TTC549 (cell line): ENCODE measurements around the gene MAG.

Source experiments
- FAIRE-seq: peaks from 2 replicates; lab custom pipeline; 2012; peaks lifted over from hg19 to GRCh38; lab: Jason Lieb, UNC

Gene MAG

DNA sequence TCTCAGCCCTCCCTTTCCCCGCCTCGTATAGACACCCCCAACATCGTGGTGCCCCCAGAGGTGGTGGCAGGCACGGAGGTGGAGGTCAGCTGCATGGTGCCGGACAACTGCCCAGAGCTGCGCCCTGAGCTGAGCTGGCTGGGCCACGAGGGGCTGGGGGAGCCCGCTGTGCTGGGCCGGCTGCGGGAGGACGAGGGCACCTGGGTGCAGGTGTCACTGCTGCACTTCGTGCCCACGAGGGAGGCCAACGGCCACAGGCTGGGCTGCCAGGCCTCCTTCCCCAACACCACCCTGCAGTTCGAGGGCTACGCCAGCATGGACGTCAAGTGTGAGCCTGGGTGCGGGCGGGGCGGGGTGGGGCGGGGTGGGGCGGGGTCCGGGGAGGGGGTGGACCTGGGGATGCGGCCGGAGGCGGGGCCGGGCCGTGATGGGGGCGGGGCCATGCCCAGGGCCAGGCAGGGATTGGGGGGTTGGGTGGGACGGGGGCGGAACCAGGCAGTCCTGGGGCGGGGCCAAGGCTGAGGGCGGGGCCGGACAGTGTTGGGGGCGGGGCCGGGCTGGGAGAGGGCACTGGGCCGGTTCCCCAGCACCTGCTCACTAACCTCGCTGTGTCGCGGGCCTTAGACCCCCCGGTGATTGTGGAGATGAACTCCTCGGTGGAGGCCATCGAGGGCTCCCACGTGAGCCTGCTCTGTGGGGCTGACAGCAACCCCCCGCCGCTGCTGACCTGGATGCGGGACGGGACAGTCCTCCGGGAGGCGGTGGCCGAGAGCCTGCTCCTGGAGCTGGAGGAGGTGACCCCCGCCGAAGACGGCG is 7.8 kb downstream of the MAG start:
- FAIRE-seq: no peak

GRCh38 chr19:35300339-35300649 is 8.3 kb downstream of the MAG start:
- no peak for FAIRE-seq

GRCh38 chr19:35301961-35302360 is 10.0 kb downstream of the MAG start:
- no peak for FAIRE-seq

GRCh38 chr19:35302446-35302845 is 10.5 kb downstream of the MAG start:
- FAIRE-seq: no peak

GRCh38 chr19:35303357-35303915 is 11.5 kb downstream of the MAG start:
- FAIRE-seq: no peak

- no peak for FAIRE-seq
These were observed 12.1 kb downstream of the MAG start for GRCh38 chr19:35304036-35304435.

GRCh38 chr19:35305181-35305580 is 13.2 kb downstream of the MAG start:
- FAIRE-seq: no peak

- no peak for FAIRE-seq
These were observed 14.7 kb downstream of the MAG start for GRCh38 chr19:35306473-35307246.

- no peak for FAIRE-seq
These were observed 16.0 kb downstream of the MAG start for GRCh38 chr19:35307931-35308330.

DNA sequence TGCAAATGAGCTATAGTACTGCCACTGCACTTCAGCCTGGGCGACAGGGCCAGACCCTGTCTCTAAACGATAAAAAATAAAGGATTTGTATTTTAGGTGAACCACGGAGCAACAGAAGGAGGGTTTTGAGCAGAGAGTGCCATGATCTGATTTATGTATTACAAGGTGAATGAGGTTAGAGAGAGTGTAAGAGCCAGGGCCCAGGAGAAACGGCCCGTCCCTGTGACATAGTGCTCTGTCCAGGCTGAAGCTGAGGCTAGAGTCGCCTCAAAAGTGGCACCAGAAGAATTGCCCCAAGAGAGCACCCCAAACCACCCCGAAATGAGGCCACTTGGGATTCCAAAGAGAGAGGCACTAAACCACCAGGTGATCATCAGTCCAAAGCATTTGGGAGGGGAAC is 16.9 kb downstream of the MAG start:
- no peak for FAIRE-seq

GRCh38 chr19:35309481-35310279 is 17.7 kb downstream of the MAG start:
- no peak for FAIRE-seq

- FAIRE-seq: no peak
These were observed 18.4 kb downstream of the MAG start for GRCh38 chr19:35310331-35310730.

DNA sequence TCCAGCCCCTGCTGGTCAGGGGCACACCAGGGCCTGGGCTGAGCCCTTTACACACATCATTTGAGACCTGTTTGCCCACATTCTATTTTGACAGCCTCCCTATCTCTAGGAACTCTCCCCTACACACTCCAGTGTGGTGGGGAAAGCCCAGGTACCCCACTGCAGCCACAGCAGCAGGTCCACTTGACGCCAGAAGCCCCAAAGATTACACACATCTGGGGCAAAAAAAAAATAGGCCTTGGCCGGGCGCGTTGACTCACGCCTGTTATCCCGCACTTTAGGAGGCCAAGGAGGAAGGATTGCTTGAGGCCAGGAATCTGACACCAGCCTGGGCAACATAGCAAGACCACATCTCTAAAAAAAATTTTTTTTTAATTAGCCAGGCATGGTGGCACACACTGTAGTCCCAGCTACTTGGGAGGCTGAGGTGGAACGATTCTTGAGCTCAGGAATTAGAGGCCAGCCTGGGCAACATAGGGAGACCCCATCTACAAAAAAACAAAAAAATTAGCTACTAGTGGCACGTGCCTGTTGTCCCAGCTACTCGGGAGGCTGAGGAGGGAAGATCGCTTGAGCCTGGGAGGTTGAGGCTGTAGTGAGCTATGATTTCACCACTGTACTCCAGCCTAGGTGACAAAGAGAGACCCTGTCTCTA is 19.0 kb downstream of the MAG start:
- no peak for FAIRE-seq

DNA sequence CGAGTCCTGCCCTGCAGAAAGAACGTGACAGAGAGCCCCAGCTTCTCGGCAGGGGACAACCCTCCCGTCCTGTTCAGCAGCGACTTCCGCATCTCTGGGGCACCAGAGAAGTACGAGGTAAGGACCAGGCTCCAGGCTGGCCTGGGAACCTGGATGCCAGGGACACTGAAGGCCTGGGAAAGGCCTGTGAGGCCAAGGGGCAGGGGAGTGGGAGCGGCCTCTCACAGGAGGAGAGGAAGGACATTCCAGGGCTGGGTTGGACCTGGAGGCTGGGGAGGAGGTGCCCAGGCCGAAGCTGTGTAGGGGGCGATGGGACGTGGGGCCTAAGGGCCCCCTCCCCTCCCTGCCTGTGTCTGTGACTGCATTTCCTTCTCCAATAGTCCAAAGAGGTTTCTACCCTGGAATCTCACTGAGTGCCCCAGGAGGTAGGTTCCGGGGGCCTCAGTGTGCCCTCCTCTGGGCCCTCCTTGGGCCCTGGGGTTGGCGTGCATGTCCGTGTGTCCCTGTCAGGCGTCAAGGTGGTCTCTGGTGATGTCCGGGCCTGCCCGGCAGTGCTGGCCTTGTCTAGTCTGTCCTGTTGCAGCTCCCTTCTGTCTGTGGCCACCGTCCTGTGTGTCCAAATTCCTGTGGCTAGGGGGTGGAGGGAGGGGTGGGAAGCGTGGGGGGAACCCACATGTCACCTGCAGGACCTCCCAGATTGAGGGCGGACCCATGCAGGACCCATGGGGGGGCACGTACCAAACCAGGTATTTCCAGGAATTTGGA is 20.1 kb downstream of the MAG start:
- FAIRE-seq: no peak

- no peak for FAIRE-seq
These were observed 21.6 kb downstream of the MAG start for GRCh38 chr19:35313587-35313986.

GRCh38 chr19:35314031-35314430 is 22.1 kb downstream of the MAG start:
- no peak for FAIRE-seq

GRCh38 chr19:35314858-35315470 is 23.0 kb downstream of the MAG start:
- no peak for FAIRE-seq

GRCh38 chr19:35315883-35316282 is 23.9 kb downstream of the MAG start:
- FAIRE-seq: no peak

DNA sequence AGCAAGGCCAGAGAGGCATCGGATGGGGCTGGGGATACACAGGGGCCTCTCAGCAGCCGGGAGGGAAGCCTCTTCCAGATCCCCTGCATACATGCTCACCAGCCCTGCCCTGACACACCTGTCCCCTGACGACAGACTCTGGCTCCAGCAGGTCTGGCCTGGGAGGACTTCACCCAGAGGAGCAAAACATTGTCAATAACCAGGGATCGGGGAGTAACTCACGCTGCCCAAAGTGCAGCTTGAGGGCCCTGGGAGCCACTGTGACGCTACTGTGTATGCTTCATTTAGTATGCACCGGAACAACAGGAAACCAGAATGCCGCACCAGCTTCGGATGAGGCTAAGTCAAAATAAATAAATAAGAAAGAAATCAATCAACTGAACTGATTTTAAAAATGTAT is 24.6 kb downstream of the MAG start:
- FAIRE-seq: no peak

GRCh38 chr19:35317464-35318043 is 25.6 kb downstream of the MAG start:
- no peak for FAIRE-seq
